GM10266 (cell line): Measurements from ENCODE around the gene ZC3H4.

Experiments used
- DNase-seq: peaks from one replicate; pipeline ENCODE4 v3.0.0; 2012; ENCODE audit errors: extremely low spot score
- CTCF ChIP-seq: IDR thresholded peaks from 2 replicates; pipeline ENCODE4 v1.5.1; 2012; ENCODE audit warnings: mild to moderate bottlenecking, low read depth; ENCODE audit not compliant: control insufficient read depth, insufficient read depth; ENCODE audit errors: missing control alignments

ZC3H4 gene

GRCh38 chr19:47098608-47099007 lies 15.0 kb downstream of the ZC3H4 start:
- TF ChIP-seq CTCF = no peak

DNA sequence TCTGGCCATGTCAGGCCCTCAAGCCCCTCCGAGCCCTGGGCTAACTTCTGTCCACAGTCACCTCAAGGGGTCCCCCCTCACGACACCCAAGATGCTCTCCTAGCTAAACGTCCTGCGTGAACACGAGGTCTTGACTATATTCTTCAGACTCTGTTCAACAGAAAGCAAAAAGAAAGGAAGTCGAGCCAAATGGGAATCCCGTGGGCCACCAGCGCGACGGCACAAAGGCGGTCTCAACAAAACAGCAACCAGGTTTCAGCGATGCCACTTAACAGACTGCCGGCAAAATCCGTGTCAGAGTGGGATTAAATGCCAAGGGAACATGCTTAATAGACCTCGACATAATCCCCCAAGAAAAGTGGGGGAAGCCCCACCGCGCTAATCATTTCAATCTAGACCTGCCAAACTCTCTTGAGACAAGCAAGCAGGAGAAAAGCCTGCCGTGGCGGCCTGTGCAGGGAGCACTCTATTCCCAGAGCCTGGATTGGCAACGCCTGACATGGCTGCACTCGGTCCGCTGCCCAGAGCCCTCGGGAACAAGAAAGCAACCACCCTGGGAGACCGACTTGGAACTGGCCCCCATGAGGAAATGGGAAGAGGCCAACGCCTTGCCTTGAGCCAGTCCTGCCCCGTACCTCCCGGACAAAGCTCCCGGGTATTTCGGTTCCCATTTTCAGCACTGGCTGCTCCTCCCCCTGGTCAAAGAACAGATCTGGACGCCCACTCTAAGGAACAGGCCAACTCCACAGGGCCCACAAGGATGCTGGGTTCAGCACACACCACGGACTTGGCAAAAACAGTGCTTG lies 16.0 kb downstream of the ZC3H4 start:
- DNase-seq = no peak
- TF ChIP-seq CTCF = no peak

More at GRCh38 chr19:47098608-47099007, 15.0 kb downstream of the ZC3H4 start:
- no peak for DNase-seq

DNA sequence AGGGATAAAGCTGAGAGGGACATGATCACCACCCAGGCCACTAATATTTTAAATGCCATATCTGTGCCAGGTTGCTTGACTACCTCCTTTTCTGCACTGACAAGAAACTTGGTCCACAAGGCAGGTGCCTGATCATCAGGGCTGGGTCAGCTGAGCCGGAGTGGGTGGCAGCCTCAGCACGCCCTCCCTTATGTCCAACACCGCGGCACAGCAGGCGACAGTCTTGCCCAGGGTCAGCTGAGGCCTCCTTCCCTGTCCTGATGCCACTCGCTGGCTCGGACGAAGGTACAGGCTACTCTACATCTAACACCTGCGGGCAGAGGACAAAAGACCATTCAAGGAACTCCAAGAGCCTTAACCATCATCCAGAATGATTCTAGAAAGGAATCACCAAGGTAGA lies 16.9 kb downstream of the ZC3H4 start:
- no peak for DNase-seq
- TF ChIP-seq CTCF = no peak

GRCh38 chr19:47096100-47096704 lies 17.4 kb downstream of the ZC3H4 start:
- TF ChIP-seq CTCF = no peak
- no peak for DNase-seq

- no peak for TF ChIP-seq CTCF
- no peak for DNase-seq
Measured at GRCh38 chr19:47095476-47096099, 18.0 kb downstream of the ZC3H4 start.

DNA sequence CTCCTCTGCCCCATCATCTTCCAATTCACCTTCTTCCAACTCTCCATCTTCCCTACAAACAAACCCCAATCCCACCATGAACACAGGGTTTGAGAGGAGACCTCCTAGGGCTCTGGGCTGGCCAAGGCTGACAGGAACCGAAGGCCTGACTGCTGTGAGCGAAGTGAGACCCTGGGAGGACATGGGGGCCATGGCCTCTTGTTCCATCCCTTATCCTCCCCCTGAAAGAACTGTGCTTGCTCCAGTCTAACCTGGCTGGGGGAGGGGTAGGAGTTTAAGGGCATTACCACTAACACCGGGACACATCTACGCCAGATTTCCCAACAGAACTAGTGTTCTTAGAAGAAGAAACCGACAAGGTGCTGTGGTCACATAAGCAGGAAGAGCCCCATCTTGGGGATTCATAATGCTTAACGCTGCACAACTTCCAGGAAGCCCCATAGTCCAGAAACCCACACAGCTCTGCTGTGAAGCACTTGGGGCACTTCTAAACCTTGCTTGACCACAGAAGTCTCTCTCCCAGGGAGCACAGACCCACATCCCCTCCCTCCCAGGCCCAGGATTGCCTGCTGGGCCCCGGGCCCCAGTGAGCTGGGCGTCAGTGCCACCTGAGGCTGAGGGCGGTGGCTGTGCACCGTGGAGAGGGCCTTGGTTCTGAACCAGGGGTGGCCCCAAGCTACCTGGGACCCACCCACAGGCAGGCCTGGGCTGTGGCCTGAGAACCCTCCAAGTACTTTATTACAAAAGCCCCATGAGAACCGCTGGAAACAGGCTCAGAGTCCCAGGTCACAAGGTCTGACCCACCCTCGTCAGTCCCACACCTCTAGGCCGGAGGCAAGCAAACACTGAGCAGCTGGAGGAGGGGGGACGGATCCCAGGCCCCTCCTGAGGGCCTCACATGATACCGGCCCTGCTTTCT lies 18.8 kb downstream of the ZC3H4 start:
- no peak for TF ChIP-seq CTCF
- no peak for DNase-seq
